Measurements from ENCODE around the gene QKI. TPM values are rescaled to one million over a fixed set of nuclear protein-coding genes. Genes with fewer than 3 reads are reported as not detected.

QKI gene
- total and polyA plus RNA-seq, 9 donors, result 110 to 256 (median 229) TPM

- Histone ChIP-seq H3K36me3 (ENCODE audit: control insufficient read depth, insufficient read depth, low read length) (no peaks in the 10 kb centered on the region), H3K9me3 (replicated peaks; ENCODE audit: control insufficient read depth, low read depth, low read length) (no peaks in the 10 kb centered on the region), H3K27ac (ENCODE audit: low read length) (no peak overlapping the region), H3K4me1 (ENCODE audit: control insufficient read depth, insufficient read depth, low read length) (peaks cover 15% of the 10 kb centered on the region), H3K4me3 (ENCODE audit: low read length) (no peak overlapping the region), H3K27me3 (ENCODE audit: control insufficient read depth, insufficient read depth, low read length) (no peaks in the 10 kb centered on the region)
- DNase-seq, result no peak
- 88% methylated on average over 3 of the region's 4 CpGs for WGBS (ENCODE audit: insufficient coverage)
Measured at GRCh38 chr6:163389354-163389753, 25.2 kb upstream of the QKI start.

- H3K36me3 ChIP-seq (ENCODE audit: control insufficient read depth, insufficient read depth, low read length), result no peaks in the 10 kb centered on the region
- no peak for DNase-seq
- H3K27ac ChIP-seq (ENCODE audit: low read length), result no peak overlapping the region
- H3K4me1 ChIP-seq (ENCODE audit: control insufficient read depth, insufficient read depth, low read length), result peaks cover 15% of the 10 kb centered on the region
- WGBS (ENCODE audit: insufficient coverage), result 100% methylated on average over 1 of the region's 1 CpG
- H3K27me3 ChIP-seq (ENCODE audit: control insufficient read depth, insufficient read depth, low read length), result no peaks in the 10 kb centered on the region
- H3K4me3 ChIP-seq (ENCODE audit: low read length), result no peak overlapping the region
- no peaks in the 10 kb centered on the region for H3K9me3 ChIP-seq (replicated peaks; ENCODE audit: control insufficient read depth, low read depth, low read length)
Measured at GRCh38 chr6:163390770-163391169, 23.7 kb upstream of the QKI start.

DNA sequence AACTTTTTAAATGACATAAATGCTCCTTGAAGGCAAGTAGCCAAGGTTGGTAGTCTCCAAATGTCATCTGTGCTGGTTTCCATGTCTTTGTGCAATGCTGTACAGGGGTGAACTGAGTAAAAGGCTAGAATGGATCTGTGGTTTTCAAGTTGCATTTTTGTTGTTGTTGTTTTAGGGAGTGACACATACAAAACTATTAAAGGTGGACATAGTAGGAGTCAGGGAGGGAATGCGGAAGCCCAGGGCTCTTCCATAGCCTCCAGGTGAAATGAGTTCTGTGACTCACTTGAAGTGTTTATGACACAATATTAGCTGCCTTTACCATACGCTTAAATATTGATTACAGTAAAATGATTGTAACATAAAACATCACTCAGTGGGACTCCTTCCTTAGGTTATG is 22.5 kb upstream of the QKI start:
- Histone ChIP-seq H3K4me3 (ENCODE audit: low read length) (no peak overlapping the region), H3K27me3 (ENCODE audit: control insufficient read depth, insufficient read depth, low read length) (no peaks in the 10 kb centered on the region), H3K4me1 (ENCODE audit: control insufficient read depth, insufficient read depth, low read length) (peaks cover 9% of the 10 kb centered on the region), H3K9me3 (replicated peaks; ENCODE audit: control insufficient read depth, low read depth, low read length) (no peaks in the 10 kb centered on the region), H3K36me3 (ENCODE audit: control insufficient read depth, insufficient read depth, low read length) (no peaks in the 10 kb centered on the region), H3K27ac (ENCODE audit: low read length) (no peak overlapping the region)
- no peak for DNase-seq
- WGBS (ENCODE audit: insufficient coverage), result no CpG with 5 or more reads among the region's 2 CpGs

- Histone ChIP-seq H3K36me3 (ENCODE audit: control insufficient read depth, insufficient read depth, low read length) (no peaks in the 10 kb centered on the region), H3K4me3 (ENCODE audit: low read length) (no peak overlapping the region), H3K27ac (ENCODE audit: low read length) (no peak overlapping the region), H3K27me3 (ENCODE audit: control insufficient read depth, insufficient read depth, low read length) (no peaks in the 10 kb centered on the region), H3K9me3 (replicated peaks; ENCODE audit: control insufficient read depth, low read depth, low read length) (no peaks in the 10 kb centered on the region), H3K4me1 (ENCODE audit: control insufficient read depth, insufficient read depth, low read length) (peaks cover 4% of the 10 kb centered on the region)
- WGBS (ENCODE audit: insufficient coverage), result no CpG with 5 or more reads among the region's 2 CpGs
- peak; percentile 74 for DNase-seq
Measured at GRCh38 chr6:163392533-163392932, 22.0 kb upstream of the QKI start.

GRCh38 chr6:163393923-163394322 is 20.6 kb upstream of the QKI start:
- H3K27ac ChIP-seq (ENCODE audit: low read length), result no peak overlapping the region
- no peaks in the 10 kb centered on the region for H3K9me3 ChIP-seq (replicated peaks; ENCODE audit: control insufficient read depth, low read depth, low read length)
- no peak for DNase-seq
- 79% methylated on average over 2 of the region's 5 CpGs for WGBS (ENCODE audit: insufficient coverage)
- H3K4me3 ChIP-seq (ENCODE audit: low read length), result no peak overlapping the region
- no peaks in the 10 kb centered on the region for H3K36me3 ChIP-seq (ENCODE audit: control insufficient read depth, insufficient read depth, low read length)
- no peaks in the 10 kb centered on the region for H3K27me3 ChIP-seq (ENCODE audit: control insufficient read depth, insufficient read depth, low read length)
- peaks cover 2% of the 10 kb centered on the region for H3K4me1 ChIP-seq (ENCODE audit: control insufficient read depth, insufficient read depth, low read length)

GRCh38 chr6:163394659-163395058 is 19.9 kb upstream of the QKI start:
- H3K27ac ChIP-seq (ENCODE audit: low read length), result no peak overlapping the region
- no peaks in the 10 kb centered on the region for H3K9me3 ChIP-seq (replicated peaks; ENCODE audit: control insufficient read depth, low read depth, low read length)
- DNase-seq, result no peak
- no peaks in the 10 kb centered on the region for H3K27me3 ChIP-seq (ENCODE audit: control insufficient read depth, insufficient read depth, low read length)
- WGBS (ENCODE audit: insufficient coverage), result no CpG with 5 or more reads among the region's 4 CpGs
- no peaks in the 10 kb centered on the region for H3K36me3 ChIP-seq (ENCODE audit: control insufficient read depth, insufficient read depth, low read length)
- peaks cover 2% of the 10 kb centered on the region for H3K4me1 ChIP-seq (ENCODE audit: control insufficient read depth, insufficient read depth, low read length)
- H3K4me3 ChIP-seq (ENCODE audit: low read length), result no peak overlapping the region

- Histone ChIP-seq H3K27ac (ENCODE audit: low read length) (no peak overlapping the region), H3K4me3 (ENCODE audit: low read length) (no peak overlapping the region), H3K4me1 (ENCODE audit: control insufficient read depth, insufficient read depth, low read length) (peaks cover 2% of the 10 kb centered on the region), H3K27me3 (ENCODE audit: control insufficient read depth, insufficient read depth, low read length) (no peaks in the 10 kb centered on the region), H3K36me3 (ENCODE audit: control insufficient read depth, insufficient read depth, low read length) (no peaks in the 10 kb centered on the region), H3K9me3 (replicated peaks; ENCODE audit: control insufficient read depth, low read depth, low read length) (no peaks in the 10 kb centered on the region)
- no CpG with 5 or more reads among the region's 5 CpGs for WGBS (ENCODE audit: insufficient coverage)
- no peak for DNase-seq
Measured at GRCh38 chr6:163395122-163395830, 19.2 kb upstream of the QKI start.

- WGBS (ENCODE audit: insufficient coverage), result no CpG with 5 or more reads among the region's 3 CpGs
Measured at GRCh38 chr6:163395831-163396185, 18.7 kb upstream of the QKI start.

DNA sequence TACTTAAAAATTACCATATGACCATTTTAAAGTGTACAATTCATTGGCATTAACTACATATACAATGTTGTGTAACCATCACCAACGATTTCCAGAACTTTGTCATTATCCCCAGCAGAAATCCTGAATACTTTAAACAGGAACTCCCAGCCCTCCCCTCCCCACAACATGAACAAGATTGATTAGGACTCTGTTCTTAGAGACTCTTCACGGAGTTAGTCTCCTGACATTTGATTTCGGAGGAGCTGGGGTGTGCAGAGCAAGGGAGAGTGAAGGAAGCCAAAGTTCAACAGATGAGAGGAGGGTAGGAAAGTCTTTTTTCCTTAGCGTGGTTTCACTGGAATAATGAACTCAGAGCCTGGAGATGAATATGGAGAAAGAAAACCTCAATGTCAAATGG is 17.2 kb upstream of the QKI start:
- DNase-seq, result no peak
- no peaks in the 10 kb centered on the region for H3K36me3 ChIP-seq (ENCODE audit: control insufficient read depth, insufficient read depth, low read length)
- H3K27ac ChIP-seq (ENCODE audit: low read length), result no peak overlapping the region
- peaks cover 2% of the 10 kb centered on the region for H3K4me1 ChIP-seq (ENCODE audit: control insufficient read depth, insufficient read depth, low read length)
- no peak overlapping the region for H3K4me3 ChIP-seq (ENCODE audit: low read length)
- WGBS (ENCODE audit: insufficient coverage), result 40% methylated on average over 2 of the region's 4 CpGs
- no peaks in the 10 kb centered on the region for H3K27me3 ChIP-seq (ENCODE audit: control insufficient read depth, insufficient read depth, low read length)
- H3K9me3 ChIP-seq (replicated peaks; ENCODE audit: control insufficient read depth, low read depth, low read length), result no peaks in the 10 kb centered on the region

More at GRCh38 chr6:163395831-163396185, 18.7 kb upstream of the QKI start:
- H3K4me1 ChIP-seq (ENCODE audit: control insufficient read depth, insufficient read depth, low read length), result peaks cover 2% of the 10 kb centered on the region
- no peak overlapping the region for H3K27ac ChIP-seq (ENCODE audit: low read length)
- H3K4me3 ChIP-seq (ENCODE audit: low read length), result no peak overlapping the region
- no peaks in the 10 kb centered on the region for H3K9me3 ChIP-seq (replicated peaks; ENCODE audit: control insufficient read depth, low read depth, low read length)
- DNase-seq, result no peak
- no peaks in the 10 kb centered on the region for H3K36me3 ChIP-seq (ENCODE audit: control insufficient read depth, insufficient read depth, low read length)
- H3K27me3 ChIP-seq (ENCODE audit: control insufficient read depth, insufficient read depth, low read length), result no peaks in the 10 kb centered on the region

DNA sequence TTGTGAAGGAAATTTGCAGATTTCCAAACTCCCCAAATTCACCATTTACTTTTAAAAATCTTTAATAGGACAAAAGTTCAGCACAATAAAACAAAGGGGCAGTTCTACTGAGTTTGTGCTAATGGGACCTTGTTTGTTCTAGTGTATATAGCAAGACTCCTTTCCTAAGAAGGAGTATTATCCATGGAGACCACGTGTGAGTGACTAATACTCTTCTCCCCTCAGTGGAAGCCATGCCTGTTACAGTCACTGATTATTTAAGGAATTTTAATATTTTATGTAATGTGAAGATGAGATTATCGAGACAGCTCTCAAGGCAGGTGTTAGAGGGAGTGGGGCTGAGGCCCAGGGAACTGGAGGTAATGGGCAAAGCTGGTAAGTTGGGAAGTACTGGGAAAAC is 16.4 kb upstream of the QKI start:
- H3K36me3 ChIP-seq (ENCODE audit: control insufficient read depth, insufficient read depth, low read length), result no peaks in the 10 kb centered on the region
- no peaks in the 10 kb centered on the region for H3K27me3 ChIP-seq (ENCODE audit: control insufficient read depth, insufficient read depth, low read length)
- DNase-seq, result no peak
- WGBS (ENCODE audit: insufficient coverage), result 91% methylated on average over 1 of the region's 2 CpGs
- no peak overlapping the region for H3K4me3 ChIP-seq (ENCODE audit: low read length)
- H3K4me1 ChIP-seq (ENCODE audit: control insufficient read depth, insufficient read depth, low read length), result peaks cover 2% of the 10 kb centered on the region
- H3K9me3 ChIP-seq (replicated peaks; ENCODE audit: control insufficient read depth, low read depth, low read length), result no peaks in the 10 kb centered on the region
- no peak overlapping the region for H3K27ac ChIP-seq (ENCODE audit: low read length)

GRCh38 chr6:163398815-163399214 is 15.7 kb upstream of the QKI start:
- Histone ChIP-seq H3K27ac (ENCODE audit: low read length) (no peak overlapping the region), H3K4me1 (ENCODE audit: control insufficient read depth, insufficient read depth, low read length) (peaks cover 2% of the 10 kb centered on the region), H3K27me3 (ENCODE audit: control insufficient read depth, insufficient read depth, low read length) (no peaks in the 10 kb centered on the region), H3K4me3 (ENCODE audit: low read length) (no peak overlapping the region), H3K9me3 (replicated peaks; ENCODE audit: control insufficient read depth, low read depth, low read length) (no peaks in the 10 kb centered on the region), H3K36me3 (ENCODE audit: control insufficient read depth, insufficient read depth, low read length) (no peaks in the 10 kb centered on the region)
- peak; percentile 83 for DNase-seq
- 47% methylated on average over 5 of the region's 9 CpGs for WGBS (ENCODE audit: insufficient coverage)

All from muscle of leg (tissue), 11 donors.